A549 (cell line): ENCODE results near the gene CATSPERB. TPM values are rescaled to one million over a fixed set of nuclear protein-coding genes. Genes with fewer than 3 reads are reported as not detected.

ENCODE experiments used
- ATAC-seq, 2 experiments: fragments of 200-7000 bp in 1 of 2; fragments of >200 bp in 1 of 2; cut with Nextera tagmentation in 1 of 2; cut with Tn5 transposase in 1 of 2; 3 replicates each; pipeline versions ENCODE4 v1.8.0 to v1.9.1; 2018 to 2020; ENCODE audit warnings: mild to moderate bottlenecking in 1 of 2, moderate library complexity in 1 of 2
- CTCF ChIA-PET: fragments of 300-600 bp; sonication (Branson Sonifier 250); formaldehyde crosslinking; extraction: SDS; loops from one replicate; lab custom pipeline; 2021; ENCODE audit warnings: antibody characterized with exemption, inconsistent platforms; lab: Yijun Ruan, JAX
- POLR2A ChIA-PET: fragments of 350-600 bp; formaldehyde crosslinking; extraction: SDS; loops from one replicate; lab custom pipeline; 2021; ENCODE audit warnings: antibody characterized with exemption, inconsistent platforms; lab: Yijun Ruan, JAX
- DNase-seq, 2 experiments: peaks; one replicate each; pipeline versions ENCODE4 v3.0.0 to v3.0.0-alpha.2; 2011 to 2016; ENCODE audit warnings: low read depth in 1 of 2, low spot score in 1 of 2
- FAIRE-seq: peaks from 2 replicates; lab custom pipeline; 2011; peaks lifted over from hg19 to GRCh38; lab: Jason Lieb, UNC
- H3K27ac ChIP-seq, 2 experiments: fragments of >200 bp; sonication (Bioruptor Twin); formaldehyde crosslinking; 3 replicates each; pipeline ENCODE4 v1.5.1; 2016 to 2017
- H3K4me1 ChIP-seq: fragments of >200 bp; sonication (Bioruptor Twin); formaldehyde crosslinking; 3 replicates; pipeline ENCODE4 v1.6.1; 2016
- H3K4me2 ChIP-seq: fragments of >200 bp; sonication (Bioruptor Twin); formaldehyde crosslinking; 3 replicates; pipeline ENCODE4 v1.6.1; 2016
- H3K4me3 ChIP-seq: fragments of >200 bp; sonication (Bioruptor Twin); formaldehyde crosslinking; 3 replicates; pipeline ENCODE4 v1.5.1; 2016
- H3K9me3 ChIP-seq: fragments of >200 bp; sonication (Bioruptor Twin); formaldehyde crosslinking; 3 replicates; pipeline ENCODE4 v1.6.1; 2016
- BHLHE40 ChIP-seq: IDR thresholded peaks from 2 replicates; pipeline ENCODE4 v1.6.1; 2012; ENCODE audit warnings: low read depth, low read length, inconsistent platforms
- CHD4 ChIP-seq: fragments of 200-600 bp; sonication (generic); IDR thresholded peaks from 2 replicates; pipeline ENCODE4 v1.6.1; 2016; ENCODE audit warnings: antibody characterized with exemption, mild to moderate bottlenecking, borderline replicate concordance
- EHF ChIP-seq: fragments of 250-450 bp; sonication (Bioruptor Pico); IDR thresholded peaks from 2 replicates; pipeline ENCODE4 v1.5.0; 2020; ENCODE audit warnings: mild to moderate bottlenecking
- FOSB ChIP-seq: fragments of 250-450 bp; sonication (Bioruptor Pico); IDR thresholded peaks from 2 replicates; pipeline ENCODE4 v1.5.0; 2020; ENCODE audit warnings: mild to moderate bottlenecking, moderate library complexity
- GATA3 ChIP-seq: IDR thresholded peaks from 2 replicates; pipeline ENCODE4 v1.6.1; 2012; ENCODE audit warnings: borderline replicate concordance
- HEYL ChIP-seq: fragments of 250-450 bp; sonication (Bioruptor Pico); IDR thresholded peaks from 2 replicates; pipeline ENCODE4 v1.8.0; 2021; ENCODE audit warnings: mild to moderate bottlenecking, moderate library complexity
- HOXB5 ChIP-seq: fragments of 250-450 bp; sonication (Bioruptor Pico); IDR thresholded peaks from 2 replicates; pipeline ENCODE4 v1.5.0; 2020; ENCODE audit warnings: mild to moderate bottlenecking, moderate library complexity
- JUN ChIP-seq, 2 experiments: fragments of >200 bp; sonication (Bioruptor Twin); formaldehyde crosslinking; IDR thresholded peaks; 2 replicates in 1 of 2; 3 replicates in 1 of 2; pipeline ENCODE4 v1.6.1; 2016 to 2017
- JUNB ChIP-seq: fragments of >200 bp; sonication (Bioruptor Twin); formaldehyde crosslinking; IDR thresholded peaks from 2 replicates; pipeline ENCODE4 v1.6.1; 2016
- MAFK ChIP-seq: fragments of 450-650 bp; IDR thresholded peaks from 2 replicates; pipeline ENCODE4 v1.6.1; 2014; ENCODE audit not compliant: partially characterized antibody
- MAZ ChIP-seq: fragments of 150-350 bp; IDR thresholded peaks from 2 replicates; pipeline ENCODE4 v1.6.1; 2014; ENCODE audit warnings: antibody characterized with exemption, low read depth, low read length, borderline replicate concordance
- MYC ChIP-seq: IDR thresholded peaks from 2 replicates; pipeline ENCODE4 v1.6.1; 2012; ENCODE audit warnings: mild to moderate bottlenecking, inconsistent platforms, low read length, improper control_type of control experiment, borderline replicate concordance
- NPAS2 ChIP-seq: fragments of 250-450 bp; sonication (Bioruptor Pico); IDR thresholded peaks from 2 replicates; pipeline ENCODE4 v1.8.0; 2022; ENCODE audit warnings: mild to moderate bottlenecking, moderate library complexity, borderline replicate concordance
- NR3C1 ChIP-seq: fragments of >200 bp; sonication (Bioruptor Twin); formaldehyde crosslinking; IDR thresholded peaks from 3 replicates; pipeline ENCODE4 v1.6.1; 2017
- POLR2A ChIP-seq: IDR thresholded peaks from 2 replicates; pipeline ENCODE4 v1.6.1; 2012; ENCODE audit warnings: mild to moderate bottlenecking, low read length
- POLR2AphosphoS2 ChIP-seq: conservative IDR thresholded peaks from 2 replicates; pipeline ENCODE4 v1.6.1; 2012; ENCODE audit warnings: low read length, improper control_type of control experiment, inconsistent platforms
- RAD21 ChIP-seq, 2 experiments: fragments of >200 bp in 1 of 2; sonication (Bioruptor Twin) in 1 of 2; formaldehyde crosslinking in 1 of 2; IDR thresholded peaks in 1 of 2; conservative IDR thresholded peaks in 1 of 2; 2 replicates in 1 of 2; 3 replicates in 1 of 2; pipeline ENCODE4 v1.6.1; 2012 to 2018; ENCODE audit warnings: inconsistent platforms in 1 of 2
- RARB ChIP-seq: fragments of 250-450 bp; sonication (Bioruptor Pico); IDR thresholded peaks from 2 replicates; pipeline ENCODE4 v1.8.0; 2021; ENCODE audit warnings: mild to moderate bottlenecking, moderate library complexity
- RCOR1 ChIP-seq: fragments of 150-350 bp; IDR thresholded peaks from 2 replicates; pipeline ENCODE4 v1.6.1; 2014; ENCODE audit warnings: antibody characterized with exemption, low read length, low read depth
- RNF2 ChIP-seq: fragments of 200-600 bp; sonication (generic); IDR thresholded peaks from 2 replicates; pipeline ENCODE4 v1.6.1; 2016; ENCODE audit warnings: low read depth, mild to moderate bottlenecking, antibody characterized with exemption, moderate library complexity, borderline replicate concordance
- SREBF2 ChIP-seq: fragments of 450-650 bp; IDR thresholded peaks from 2 replicates; pipeline ENCODE4 v1.6.1; 2014; ENCODE audit warnings: mild to moderate bottlenecking, moderate library complexity
- TP53 ChIP-seq: fragments of 250-450 bp; sonication (Bioruptor Pico); IDR thresholded peaks from 2 replicates; pipeline ENCODE4 v1.5.0; 2021; ENCODE audit warnings: mild to moderate bottlenecking, moderate library complexity
- ZSCAN20 ChIP-seq: fragments of 250-450 bp; sonication (Bioruptor Pico); IDR thresholded peaks from 2 replicates; pipeline ENCODE4 v1.8.0; 2022; ENCODE audit warnings: mild to moderate bottlenecking, moderate library complexity
- WGBS: methylation state at CpG from one replicate; pipeline ENCODE4 v1.1.6; 2017; ENCODE audit errors: missing lambda C conversion rate; 5-methylcytosine and 5-hydroxymethylcytosine counted together
- polyA plus RNA-seq, 4 experiments: library from polyadenylated mRNA; depleted of rRNA in 3 of 4; stranded (reverse); fragments of >200 nt; fragmentation: RNase III in 1 of 4; extraction: RNeasy Plus Mini Kit Qiagen cat#74134 plus additional on column Dnase treatment in 1 of 4; gene quantifications; 2 replicates in 3 of 4; 3 replicates in 1 of 4; pipeline ENCODE4 v1.2.3, GENCODE V29; 2011 to 2017
- TF ChIP-seq, protein P1 (sequence below): fragments of 450-650 bp; IDR thresholded peaks from 2 replicates; pipeline ENCODE4 v1.6.1; 2014; ENCODE audit warnings: antibody characterized with exemption
- TF ChIP-seq, protein P2 (sequence below): fragments of >200 bp; sonication (Bioruptor Twin); formaldehyde crosslinking; IDR thresholded peaks from 2 replicates; pipeline ENCODE4 v1.6.1; 2016
- TF ChIP-seq, protein P3 (sequence below): fragments of >200 bp; sonication (Bioruptor Twin); formaldehyde crosslinking; IDR thresholded peaks from 3 replicates; pipeline ENCODE4 v1.5.1; 2016
- TF ChIP-seq, protein P4 (sequence below): IDR thresholded peaks from 2 replicates; pipeline ENCODE4 v1.6.1; 2012
- TF ChIP-seq, protein P5 (sequence below): fragments of 250-450 bp; sonication (Bioruptor Pico); IDR thresholded peaks from 2 replicates; pipeline ENCODE4 v1.5.0; 2021; ENCODE audit warnings: mild to moderate bottlenecking, moderate library complexity, borderline replicate concordance

The CATSPERB gene
- polyA plus RNA-seq, 2 of the 4 experiments (the other 2 are of a cell fraction): 0.05 TPM; not detected in 1

DNA sequence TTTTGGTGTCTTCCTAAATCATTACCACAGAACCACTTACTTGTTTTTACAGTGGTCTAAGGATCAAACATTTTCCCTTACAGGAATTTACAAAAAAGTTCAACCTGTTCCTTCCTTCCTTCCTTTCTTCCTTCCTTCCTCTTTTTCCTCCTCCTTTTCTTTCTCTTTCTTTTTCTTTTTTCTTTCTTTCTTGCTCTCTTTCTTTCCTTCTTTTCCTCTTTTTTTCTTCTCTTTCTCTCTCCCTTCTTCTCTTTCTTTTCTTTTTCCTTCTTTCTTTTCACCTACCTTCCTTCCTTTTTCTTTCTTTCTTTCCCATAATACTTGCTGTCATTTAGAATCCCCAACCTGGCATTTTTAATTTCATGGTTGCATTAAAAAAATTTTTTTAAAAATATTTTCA, 162.6 kb downstream of the CATSPERB start:
- CTCF ChIA-PET: no interaction called here
- Histone ChIP-seq H3K4me1 (no peaks in the 10 kb centered on the region), H3K4me2 (no peak overlapping the region), H3K4me3 (no peak overlapping the region), H3K9me3 (no peaks in the 10 kb centered on the region), H3K27ac (no peak overlapping the region)
- ATAC-seq (no peak), DNase-seq (no peak), FAIRE-seq (no peak)
- TF ChIP-seq POLR2AphosphoS2 (no peak), TP53 (CRISPR knock-in tag) (no peak), FOSB (CRISPR knock-in tag) (no peak), NPAS2 (CRISPR knock-in tag) (no peak), EHF (CRISPR knock-in tag) (no peak), RCOR1 (no peak), JUNB (no peak), BHLHE40 (no peak), HOXB5 (no peak), RNF2 (no peak), MYC (no peak)
- TF ChIP-seq, protein P1, sequence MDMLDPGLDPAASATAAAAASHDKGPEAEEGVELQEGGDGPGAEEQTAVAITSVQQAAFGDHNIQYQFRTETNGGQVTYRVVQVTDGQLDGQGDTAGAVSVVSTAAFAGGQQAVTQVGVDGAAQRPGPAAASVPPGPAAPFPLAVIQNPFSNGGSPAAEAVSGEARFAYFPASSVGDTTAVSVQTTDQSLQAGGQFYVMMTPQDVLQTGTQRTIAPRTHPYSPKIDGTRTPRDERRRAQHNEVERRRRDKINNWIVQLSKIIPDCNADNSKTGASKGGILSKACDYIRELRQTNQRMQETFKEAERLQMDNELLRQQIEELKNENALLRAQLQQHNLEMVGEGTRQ: no peak
- TF ChIP-seq, protein P2, sequence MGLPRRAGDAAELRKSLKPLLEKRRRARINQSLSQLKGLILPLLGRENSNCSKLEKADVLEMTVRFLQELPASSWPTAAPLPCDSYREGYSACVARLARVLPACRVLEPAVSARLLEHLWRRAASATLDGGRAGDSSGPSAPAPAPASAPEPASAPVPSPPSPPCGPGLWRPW: no peak
- TF ChIP-seq, protein P3, sequence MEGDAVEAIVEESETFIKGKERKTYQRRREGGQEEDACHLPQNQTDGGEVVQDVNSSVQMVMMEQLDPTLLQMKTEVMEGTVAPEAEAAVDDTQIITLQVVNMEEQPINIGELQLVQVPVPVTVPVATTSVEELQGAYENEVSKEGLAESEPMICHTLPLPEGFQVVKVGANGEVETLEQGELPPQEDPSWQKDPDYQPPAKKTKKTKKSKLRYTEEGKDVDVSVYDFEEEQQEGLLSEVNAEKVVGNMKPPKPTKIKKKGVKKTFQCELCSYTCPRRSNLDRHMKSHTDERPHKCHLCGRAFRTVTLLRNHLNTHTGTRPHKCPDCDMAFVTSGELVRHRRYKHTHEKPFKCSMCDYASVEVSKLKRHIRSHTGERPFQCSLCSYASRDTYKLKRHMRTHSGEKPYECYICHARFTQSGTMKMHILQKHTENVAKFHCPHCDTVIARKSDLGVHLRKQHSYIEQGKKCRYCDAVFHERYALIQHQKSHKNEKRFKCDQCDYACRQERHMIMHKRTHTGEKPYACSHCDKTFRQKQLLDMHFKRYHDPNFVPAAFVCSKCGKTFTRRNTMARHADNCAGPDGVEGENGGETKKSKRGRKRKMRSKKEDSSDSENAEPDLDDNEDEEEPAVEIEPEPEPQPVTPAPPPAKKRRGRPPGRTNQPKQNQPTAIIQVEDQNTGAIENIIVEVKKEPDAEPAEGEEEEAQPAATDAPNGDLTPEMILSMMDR: no peak
- TF ChIP-seq, protein P4, sequence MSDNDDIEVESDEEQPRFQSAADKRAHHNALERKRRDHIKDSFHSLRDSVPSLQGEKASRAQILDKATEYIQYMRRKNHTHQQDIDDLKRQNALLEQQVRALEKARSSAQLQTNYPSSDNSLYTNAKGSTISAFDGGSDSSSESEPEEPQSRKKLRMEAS: no peak
- POLR2A ChIA-PET: no interaction called here

DNA sequence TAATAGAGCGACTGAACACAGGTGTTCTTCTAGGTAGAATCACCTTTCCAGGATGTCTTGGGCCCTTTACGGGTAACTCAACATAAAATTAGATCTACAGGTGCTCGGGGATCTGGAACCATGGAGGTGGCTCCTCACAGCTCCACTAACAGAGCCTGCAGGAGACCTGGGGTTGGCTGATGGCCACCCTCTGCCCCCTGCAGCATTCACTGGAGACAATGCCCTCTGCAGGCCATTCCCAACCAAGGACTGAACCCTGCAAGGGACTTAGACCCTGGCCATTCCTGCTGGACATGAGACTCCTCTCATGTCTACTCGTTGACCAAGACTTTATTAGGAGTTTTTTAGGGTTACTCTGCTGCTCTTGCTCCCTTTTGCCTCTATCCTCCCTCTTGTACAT, 163.3 kb downstream of the CATSPERB start:
- peak in 1 of 2 experiments; percentile 11 for DNase-seq
- no peaks in the 10 kb centered on the region for H3K4me1 ChIP-seq
- ATAC-seq: peak in 1 of 2 experiments; percentile 74; a peak in 3 of 6 replicates
- no peaks in the 10 kb centered on the region for H3K9me3 ChIP-seq
- ChIA-PET CTCF (interaction anchor here (0.7 to 0.9 kb wide), 2 partner anchors 15 to 19 kb away, joined by 3 to 4 read pairs; no protein-coding TSS in a partner anchor), POLR2A (no interaction called here)
- H3K27ac ChIP-seq: no peak overlapping the region
- no peak overlapping the region for H3K4me3 ChIP-seq
- 57% methylated on average over 4 of the region's 4 CpGs for WGBS
- no peak overlapping the region for H3K4me2 ChIP-seq
- TF ChIP-seq CHD4 (no peak), POLR2A (no peak), JUN (IDR thresholded peaks at IDR 0.05) (no peak), SREBF2 (no peak), GATA3 (no peak), TP53 (CRISPR knock-in tag) (no peak), NR3C1 (no peak), MAZ (no peak), ZSCAN20 (CRISPR knock-in tag) (no peak), MAFK (no peak), RAD21 (conservative IDR thresholded peaks at IDR 0.05 in 1 of 2, IDR thresholded peaks at IDR 0.05 in 1 of 2) (no peak), RARB (CRISPR knock-in tag) (no peak), HEYL (CRISPR knock-in tag) (no peak)
- TF ChIP-seq, protein P5, sequence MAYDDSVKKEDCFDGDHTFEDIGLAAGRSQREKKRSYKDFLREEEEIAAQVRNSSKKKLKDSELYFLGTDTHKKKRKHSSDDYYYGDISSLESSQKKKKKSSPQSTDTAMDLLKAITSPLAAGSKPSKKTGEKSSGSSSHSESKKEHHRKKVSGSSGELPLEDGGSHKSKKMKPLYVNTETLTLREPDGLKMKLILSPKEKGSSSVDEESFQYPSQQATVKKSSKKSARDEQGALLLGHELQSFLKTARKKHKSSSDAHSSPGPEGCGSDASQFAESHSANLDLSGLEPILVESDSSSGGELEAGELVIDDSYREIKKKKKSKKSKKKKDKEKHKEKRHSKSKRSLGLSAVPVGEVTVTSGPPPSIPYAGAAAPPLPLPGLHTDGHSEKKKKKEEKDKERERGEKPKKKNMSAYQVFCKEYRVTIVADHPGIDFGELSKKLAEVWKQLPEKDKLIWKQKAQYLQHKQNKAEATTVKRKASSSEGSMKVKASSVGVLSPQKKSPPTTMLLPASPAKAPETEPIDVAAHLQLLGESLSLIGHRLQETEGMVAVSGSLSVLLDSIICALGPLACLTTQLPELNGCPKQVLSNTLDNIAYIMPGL (CRISPR knock-in tag): no peak
- no peak for FAIRE-seq
